ENCODE measurements around the gene DLX1.
"Not testable (repeated sequence)": the region's sequence is repeated elsewhere in the genome, so short reads cannot be mapped to it uniquely, and the experiment has no call there.

Gene DLX1

GRCh38 chr2:172065111-172065510, 20.2 kb upstream of the DLX1 start:
- DNase-seq, result no peak

GRCh38 chr2:172066394-172066886, 18.9 kb upstream of the DLX1 start:
- DNase-seq, result no peak

GRCh38 chr2:172067905-172068304, 17.4 kb upstream of the DLX1 start:
- DNase-seq, result not testable (repeated sequence)

GRCh38 chr2:172070936-172071335, 14.4 kb upstream of the DLX1 start:
- no peak for DNase-seq

GRCh38 chr2:172072303-172072702, 13.0 kb upstream of the DLX1 start:
- no peak for DNase-seq

- no peak for DNase-seq
Measured at GRCh38 chr2:172072706-172073105, 12.6 kb upstream of the DLX1 start.

- DNase-seq, result no peak
Measured at GRCh38 chr2:172073518-172073917, 11.8 kb upstream of the DLX1 start.

GRCh38 chr2:172074254-172074653, 11.1 kb upstream of the DLX1 start:
- no peak for DNase-seq

GRCh38 chr2:172079416-172079815, 5.9 kb upstream of the DLX1 start:
- no peak for DNase-seq

- no peak for DNase-seq
Measured at GRCh38 chr2:172079838-172080640, 5.3 kb upstream of the DLX1 start.

GRCh38 chr2:172080641-172081220, 4.6 kb upstream of the DLX1 start:
- no peak for DNase-seq

- no peak for DNase-seq
Measured at GRCh38 chr2:172081221-172082022, 3.9 kb upstream of the DLX1 start.

- no peak for DNase-seq
Measured at GRCh38 chr2:172082105-172082943, 3.0 kb upstream of the DLX1 start.

- DNase-seq, result no peak
Measured at GRCh38 chr2:172082944-172083627, 2.2 kb upstream of the DLX1 start.

- DNase-seq, result no peak
Measured at GRCh38 chr2:172083628-172084394, 1.5 kb upstream of the DLX1 start.

- DNase-seq, result no peak
Measured at GRCh38 chr2:172084395-172084644, 987 bp upstream of the DLX1 start.

GRCh38 chr2:172084645-172085459, 455 bp upstream of the DLX1 start:
- peak; percentile 67 for DNase-seq

- DNase-seq, result no peak
Measured at GRCh38 chr2:172086241-172087206, 1.2 kb downstream of the DLX1 start.

- DNase-seq, result no peak
Measured at GRCh38 chr2:172087207-172087779, 2.0 kb downstream of the DLX1 start.

All from KG1 (cell line).